SIG-M5 treated with dmso at 0.1 percent for 504 hours (cell line): Measurements from ENCODE around the gene ADD2.

ENCODE experiments used
- DNase-seq: peaks from one replicate; lab custom pipeline; 2025; ENCODE audit not compliant: unreplicated experiment; lab: John Stamatoyannopoulos, UW

ADD2 gene

DNA sequence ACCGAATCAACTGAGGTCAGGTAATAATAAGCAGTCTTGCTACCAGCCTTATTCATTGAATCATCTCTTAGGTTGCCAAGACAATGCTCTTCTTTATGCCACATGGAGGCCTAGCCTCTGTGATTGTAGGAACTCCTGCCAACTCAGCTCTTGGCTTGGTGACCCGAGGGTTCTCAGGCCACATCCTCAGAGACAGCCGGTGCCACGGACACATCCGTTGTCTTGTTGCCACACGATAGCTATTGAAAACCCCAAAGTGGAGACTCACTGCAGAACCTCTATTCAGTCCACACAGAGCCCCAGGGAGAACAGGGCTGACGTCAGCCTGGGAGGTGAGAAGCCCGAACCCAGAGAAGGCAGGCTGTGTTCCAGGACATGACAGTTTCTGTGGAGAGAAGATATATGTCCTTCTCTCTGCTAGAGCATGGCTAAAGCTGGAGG lies 160.9 kb downstream of the ADD2 start:
- no peak for DNase-seq
